ENCODE results near the gene TMEM109. TPM values are rescaled to one million over a fixed set of nuclear protein-coding genes. Genes with fewer than 3 reads are reported as not detected.

Gene TMEM109
- total and polyA plus RNA-seq, 2 of the 4 experiments (the other 2 are of a cell fraction): 15.1 to 69.7 TPM

GRCh38 chr11:60968223-60968622 is 54.3 kb downstream of the TMEM109 start:
- H3K27me3 ChIP-seq (ENCODE audit: control insufficient read depth, insufficient read depth, low read length): peaks cover 46% of the 10 kb centered on the region
- no peak for DNase-seq
- no peak overlapping the region for H3K4ac ChIP-seq (ENCODE audit: low read depth, low read length)
- H2AK9ac ChIP-seq (replicated peaks; ENCODE audit: low read depth, low read length, poor library complexity): no peak overlapping the region
- no peak overlapping the region for H2BK20ac ChIP-seq (ENCODE audit: low read depth, low read length)
- no peaks in the 10 kb centered on the region for H3K4me1 ChIP-seq (ENCODE audit: control insufficient read depth, insufficient read depth, low read length)
- in situ Hi-C loops (cut with MboI; ENCODE audit: low sequenced_read_pairs): no loop called here
- no peaks in the 10 kb centered on the region; the same call in 1 of the 2 replicates for H3K9me1 ChIP-seq (ENCODE audit: insufficient read depth, low read length)
- H2BK5ac ChIP-seq (ENCODE audit: low read depth, low read length, poor library complexity, severe bottlenecking): no peak overlapping the region
- no peak overlapping the region for H4K91ac ChIP-seq (ENCODE audit: insufficient read depth, low read depth, low read length)
- no peaks in the 10 kb centered on the region; the same call in 1 of the 2 replicates for H3K9me3 ChIP-seq (ENCODE audit: control insufficient read depth, insufficient read depth, low read length)
- H3K14ac ChIP-seq (replicated peaks; ENCODE audit: low read depth, low read length): no peak overlapping the region
- no peak overlapping the region for H3K56ac ChIP-seq (ENCODE audit: extremely low read depth, insufficient read depth, low read length)
- WGBS, 2 experiments (ENCODE audit: extremely low coverage in 2 of 2, insufficient read length in 1 of 2): no CpG with 5 or more reads among the region's 1 CpG
- no peak overlapping the region for H3K18ac ChIP-seq (ENCODE audit: low read depth, low read length)
- dilution Hi-C loops (cut with HindIII; ENCODE audit: low sequenced_read_pairs, unreplicated experiment): no loop called here
- H2BK15ac ChIP-seq (ENCODE audit: low read depth, low read length): no peak overlapping the region
- H4K5ac ChIP-seq (ENCODE audit: low read depth, low read length): no peak overlapping the region
- ChIA-PET POLR2A (ENCODE audit: unreplicated experiment) (no interaction called here), CTCF (interaction anchor here (1.5 kb wide), 1 partner anchor 220 kb away, joined by 4 read pairs; no protein-coding TSS in a partner anchor)
- H4K8ac ChIP-seq (ENCODE audit: low read depth in 2 of 2, low read length in 2 of 2): no peak overlapping the region
- no peak overlapping the region for H2AK5ac ChIP-seq (ENCODE audit: low read depth, low read length)
- H3K79me1 ChIP-seq (ENCODE audit: low read depth in 1 of 2, low read length in 2 of 2): no peaks in the 10 kb centered on the region
- TF ChIP-seq RFX5 (IDR thresholded peaks at IDR 0.05; ENCODE audit: low read depth, low read length) (no peak), ELK1 (IDR thresholded peaks at IDR 0.05; ENCODE audit: borderline replicate concordance, low read depth, low read length) (no peak), RCOR1 (IDR thresholded peaks at IDR 0.05; ENCODE audit: insufficient replicate concordance, low read length) (no peak), POLR2A (IDR thresholded peaks at IDR 0.05; ENCODE audit: low read depth, low read length) (no peak), NFE2L2 (IDR thresholded peaks at IDR 0.05; ENCODE audit: low read depth, low read length) (no peak)
- H3K4me2 ChIP-seq (ENCODE audit: low read depth, low read length): no peak overlapping the region
- H2AFZ ChIP-seq (replicated peaks; ENCODE audit: low read length, poor library complexity): no peak overlapping the region
- no peaks in the 10 kb centered on the region for H3K36me3 ChIP-seq (ENCODE audit: control insufficient read depth, insufficient read depth, low read length)
- ATAC-seq (ENCODE audit: low read depth): no peak
- H3K27ac ChIP-seq (ENCODE audit: insufficient read depth, low read length): no peak overlapping the region
- no peak overlapping the region for H3K4me3 ChIP-seq (ENCODE audit: insufficient read depth, low read depth, low read length)
- H3K9ac ChIP-seq (ENCODE audit: low read depth, low read length): no peak overlapping the region
- intact Hi-C loops (cut with micrococcal nuclease): loop anchor here (5.0 kb wide), 1 partner anchor 136 kb away; no protein-coding TSS in a partner anchor
- no TSS peak for BruUV-seq (replicated peaks)
- no peaks in the 10 kb centered on the region for H4K20me1 ChIP-seq (ENCODE audit: insufficient read depth, low read length)
- no peak overlapping the region for H2BK120ac ChIP-seq (ENCODE audit: low read depth, low read length)
- H3K23ac ChIP-seq (ENCODE audit: low read depth, low read length): no peak overlapping the region
